K562 (cell line): Measurements from ENCODE around the gene BCCIP. TPM values are rescaled to one million over a fixed set of nuclear protein-coding genes. Genes with fewer than 3 reads are reported as not detected.

ENCODE experiments used
- ATAC-seq: fragments of 200-7000 bp; cut with Tn5 transposase; 3 replicates; pipeline ENCODE4 v1.9.1; 2020; ENCODE audit warnings: moderate library complexity
- BruUV-seq: library from RNA; stranded (reverse); fragments of 400-500 nt; replicated peaks from 2 replicates; lab custom pipeline; 2021; lab: Mats Ljungman, UMichigan
- CTCF ChIA-PET: fragments of 300-600 bp; formaldehyde crosslinking; extraction: SDS; loops from one replicate; lab custom pipeline; 2021; ENCODE audit warnings: low intra/inter-chr PET ratio; lab: Yijun Ruan, JAX
- POLR2A ChIA-PET: fragments of 300-600, 350-650 bp; sonication (Branson Sonifier 250); formaldehyde crosslinking; extraction: SDS; loops from one replicate; lab custom pipeline; 2021; ENCODE audit warnings: antibody characterized with exemption, inconsistent platforms; lab: Yijun Ruan, JAX
- DNase-seq, 4 experiments: peaks; one replicate each; pipeline versions ENCODE4 v3.0.0 to v3.0.0-alpha.2; 2011 to 2018; ENCODE audit warnings: low spot score in 3 of 4, mixed read lengths in 3 of 4; ENCODE audit errors: extremely low read depth in 1 of 4
- FAIRE-seq: peaks from 2 replicates; lab custom pipeline; 2011; peaks lifted over from hg19 to GRCh38; lab: Jason Lieb, UNC
- H2AFZ ChIP-seq: 2 replicates; pipeline ENCODE4 v1.6.0; 2011; ENCODE audit warnings: low read depth, low read length, control low read depth, inconsistent platforms
- H3K27ac ChIP-seq: fragments of 200-600 bp; 3 replicates; pipeline ENCODE4 v1.8.0; 2011; ENCODE audit warnings: low read depth, mild to moderate bottlenecking, control low read depth, inconsistent platforms, low read length, moderate library complexity, mixed read lengths; ENCODE audit errors: extremely low read depth
- H3K27me3 ChIP-seq, 2 experiments: fragments of 300-600 bp in 1 of 2; 2 replicates in 1 of 2; 3 replicates in 1 of 2; pipeline versions ENCODE4 v1.6.0 to v1.8.0; 2011; ENCODE audit warnings: inconsistent platforms in 2 of 2, low read length in 2 of 2, mild to moderate bottlenecking in 1 of 2, mixed read lengths in 1 of 2, moderate library complexity in 1 of 2; ENCODE audit not compliant: control insufficient read depth in 2 of 2, insufficient read depth in 2 of 2
- H3K36me3 ChIP-seq: fragments of 300-600 bp; 3 replicates; pipeline ENCODE4 v1.8.0; 2011; ENCODE audit warnings: mild to moderate bottlenecking, low read length, inconsistent platforms; ENCODE audit not compliant: control insufficient read depth, insufficient read depth
- H3K4me1 ChIP-seq, 2 experiments: fragments of 200-600 bp in 1 of 2; replicated peaks in 1 of 2; 2 replicates in 1 of 2; 3 replicates in 1 of 2; pipeline versions ENCODE4 v1.5.1 to v1.8.0; 2011; ENCODE audit warnings: inconsistent platforms in 2 of 2, low read length in 2 of 2, mild to moderate bottlenecking in 1 of 2, mixed read lengths in 1 of 2, moderate library complexity in 1 of 2; ENCODE audit not compliant: control insufficient read depth in 2 of 2, insufficient read depth in 2 of 2
- H3K4me2 ChIP-seq: 2 replicates; pipeline ENCODE4 v1.6.1; 2011; ENCODE audit warnings: low read length, control low read depth, inconsistent platforms, mixed read lengths; ENCODE audit not compliant: insufficient read depth
- H3K4me3 ChIP-seq: fragments of 200-600 bp; sonication (generic), shearing (Covaris generic); 2 replicates; pipeline ENCODE4 v1.5.1; 2016; ENCODE audit warnings: control low read depth, inconsistent platforms
- H3K79me2 ChIP-seq: fragments of 200-600 bp; 3 replicates; pipeline ENCODE4 v1.8.0; 2011; ENCODE audit warnings: low read length, inconsistent platforms; ENCODE audit not compliant: control insufficient read depth, insufficient read depth
- H3K9ac ChIP-seq, 2 experiments: 2 replicates each; pipeline versions ENCODE4 v1.6.0 to v1.6.1; 2011; ENCODE audit warnings: low read depth in 2 of 2, low read length in 2 of 2, control low read depth in 1 of 2, inconsistent platforms in 1 of 2, mild to moderate bottlenecking in 1 of 2, mixed read lengths in 1 of 2; ENCODE audit not compliant: insufficient read depth in 1 of 2
- H3K9me1 ChIP-seq: one replicate; pipeline ENCODE4 v1.6.0; 2011; ENCODE audit warnings: inconsistent platforms, mild to moderate bottlenecking, low read length, moderate library complexity; ENCODE audit not compliant: control insufficient read depth, insufficient read depth
- H3K9me3 ChIP-seq: replicated peaks from 2 replicates; pipeline ENCODE4 v1.5.1; 2011; ENCODE audit warnings: low read depth, low read length, inconsistent platforms; ENCODE audit not compliant: control insufficient read depth, insufficient read depth
- H4K20me1 ChIP-seq: replicated peaks from 2 replicates; pipeline ENCODE4 v1.6.1; 2011; ENCODE audit warnings: low read length, inconsistent platforms, mixed read lengths; ENCODE audit not compliant: control insufficient read depth, insufficient read depth
- BRF1 ChIP-seq: IDR thresholded peaks from 3 replicates; pipeline ENCODE4 v1.6.1; 2011; ENCODE audit warnings: borderline replicate concordance, mild to moderate bottlenecking; ENCODE audit not compliant: insufficient read length; ENCODE audit errors: extremely low read depth
- HEY1 ChIP-seq: fragments of 250-450 bp; sonication (Bioruptor Pico); IDR thresholded peaks from 2 replicates; pipeline ENCODE4 v1.5.0; 2020; ENCODE audit warnings: mild to moderate bottlenecking, moderate library complexity, borderline replicate concordance
- HMBOX1 ChIP-seq: sonication (generic); IDR thresholded peaks from 2 replicates; pipeline ENCODE4 v1.6.1; 2016
- HNRNPUL1 ChIP-seq: fragments of 200-400 bp; formaldehyde crosslinking; IDR thresholded peaks from 2 replicates; pipeline ENCODE4 v1.6.1; 2017; ENCODE audit warnings: low read length
- NCOA4 ChIP-seq: fragments of 450-650 bp; IDR thresholded peaks from 2 replicates; pipeline ENCODE4 v1.6.1; 2018; ENCODE audit warnings: mild to moderate bottlenecking; ENCODE audit not compliant: partially characterized antibody
- NR2C1 ChIP-seq, 2 experiments: fragments of 450-650 bp; IDR thresholded peaks; 2 replicates each; pipeline ENCODE4 v1.6.1; 2017; ENCODE audit warnings: mild to moderate bottlenecking in 2 of 2, antibody characterized with exemption in 1 of 2, inconsistent platforms in 1 of 2, missing compliant biosample characterization in 1 of 2, missing genetic modification characterization in 1 of 2
- POLR2AphosphoS2 ChIP-seq: IDR thresholded peaks from 2 replicates; pipeline ENCODE4 v1.6.1; 2012; ENCODE audit warnings: low read length, improper control_type of control experiment
- TGIF2 ChIP-seq: sonication (generic); formaldehyde crosslinking; IDR thresholded peaks from 2 replicates; pipeline ENCODE4 v1.8.1; 2022; ENCODE audit warnings: mild to moderate bottlenecking, missing genetic modification reagents, moderate library complexity
- ZKSCAN1 ChIP-seq: fragments of 150-350 bp; IDR thresholded peaks from 2 replicates; pipeline ENCODE4 v1.6.1; 2016; ENCODE audit warnings: low read depth, low read length
- WGBS: fragments of 100-300 bp; shearing (Covaris generic); methylation state at CpG from one replicate; pipeline ENCODE4 v1.1.6; 2016; ENCODE audit warnings: low coverage, mixed read lengths; ENCODE audit not compliant: insufficient coverage; ENCODE audit errors: missing lambda C conversion rate; 5-methylcytosine and 5-hydroxymethylcytosine counted together
- in situ Hi-C: fragments of 300-500 bp; cut with MboI; formaldehyde crosslinking; loops from 4 replicates; pipeline ENCODE4 v1.15.0; 2018; ENCODE audit warnings: inconsistent platforms, mixed read lengths
- intact Hi-C: fragments of 100-400 bp; cut with micrococcal nuclease; formaldehyde crosslinking; loops from 2 replicates; pipeline ENCODE4 v1.14.2; 2022
- polyA plus RNA-seq, 8 experiments: library from polyadenylated mRNA; depleted of rRNA in 4 of 8; stranded (reverse) in 5 of 8; unstranded in 3 of 8; fragments of >200 nt; fragmentation: Nextera tagmentation in 2 of 8; fragmentation: Illumina TruSeq in 1 of 8; extraction: Ambion mirVana in 2 of 8; extraction: Trizol in 1 of 8; gene quantifications; 2 replicates each; pipeline versions ENCODE4 v1.2.1 to v1.2.3, GENCODE V29; 2011 to 2014; ENCODE audit warnings: inconsistent platforms in 1 of 8, missing spikeins in 1 of 8
- total RNA-seq, 7 experiments: library from RNA; depleted of rRNA in 6 of 7; stranded (reverse); fragments of >200 nt in 6 of 7; fragmentation: Illumina TruSeq in 2 of 7; extraction: Trizol in 2 of 7; gene quantifications; 2 replicates each; pipeline versions ENCODE4 v1.2.1 to v1.2.3, GENCODE V29; 2011 to 2021; ENCODE audit warnings: low replicate concordance in 1 of 7
- TF ChIP-seq, protein P1 (sequence below): fragments of 450-650 bp; conservative IDR thresholded peaks from 2 replicates; pipeline ENCODE4 v1.6.1; 2016; ENCODE audit warnings: missing genetic modification characterization, low read depth, mild to moderate bottlenecking, missing compliant biosample characterization, moderate library complexity
- TF ChIP-seq, protein P2 (sequence below): fragments of 450-650 bp; IDR thresholded peaks from 2 replicates; pipeline ENCODE4 v1.6.1; 2016; ENCODE audit warnings: low read depth

Gene BCCIP
- total and polyA plus RNA-seq, 9 of the 15 experiments (the other 6 are each of a cell fraction or from before 2014, with no cell fraction given), result 95.1 to 204 (median 163) TPM

- FAIRE-seq (no peak), DNase-seq (no peak), ATAC-seq (no peak)
- Histone ChIP-seq H3K9me1 (no peaks in the 10 kb centered on the region), H3K4me3 (no peak overlapping the region), H2AFZ (no peak overlapping the region), H3K9me3 (no peaks in the 10 kb centered on the region), H3K4me2 (no peak overlapping the region), H4K20me1 (no peaks in the 10 kb centered on the region), H3K27me3 (no peaks in the 10 kb centered on the region), H3K36me3 (no peaks in the 10 kb centered on the region), H3K9ac (no peak overlapping the region), H3K4me1 (no peaks in the 10 kb centered on the region), H3K27ac (no peak overlapping the region), H3K79me2 (no peaks in the 10 kb centered on the region)
- intact Hi-C loops (no loop called here), in situ Hi-C loops (no loop called here)
- TF ChIP-seq POLR2AphosphoS2 (no peak), NR2C1 (IDR thresholded peaks at IDR 0.05) (no peak), NR2C1 (tag; IDR thresholded peaks at IDR 0.05) (no peak), HEY1 (no peak), TGIF2 (CRISPR knock-in tag) (no peak), HMBOX1 (no peak), HNRNPUL1 (no peak), ZKSCAN1 (no peak), NCOA4 (no peak), BRF1 (no peak)
- TF ChIP-seq, protein P1, sequence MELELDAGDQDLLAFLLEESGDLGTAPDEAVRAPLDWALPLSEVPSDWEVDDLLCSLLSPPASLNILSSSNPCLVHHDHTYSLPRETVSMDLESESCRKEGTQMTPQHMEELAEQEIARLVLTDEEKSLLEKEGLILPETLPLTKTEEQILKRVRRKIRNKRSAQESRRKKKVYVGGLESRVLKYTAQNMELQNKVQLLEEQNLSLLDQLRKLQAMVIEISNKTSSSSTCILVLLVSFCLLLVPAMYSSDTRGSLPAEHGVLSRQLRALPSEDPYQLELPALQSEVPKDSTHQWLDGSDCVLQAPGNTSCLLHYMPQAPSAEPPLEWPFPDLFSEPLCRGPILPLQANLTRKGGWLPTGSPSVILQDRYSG (tag), result no peak
- TF ChIP-seq, protein P2, sequence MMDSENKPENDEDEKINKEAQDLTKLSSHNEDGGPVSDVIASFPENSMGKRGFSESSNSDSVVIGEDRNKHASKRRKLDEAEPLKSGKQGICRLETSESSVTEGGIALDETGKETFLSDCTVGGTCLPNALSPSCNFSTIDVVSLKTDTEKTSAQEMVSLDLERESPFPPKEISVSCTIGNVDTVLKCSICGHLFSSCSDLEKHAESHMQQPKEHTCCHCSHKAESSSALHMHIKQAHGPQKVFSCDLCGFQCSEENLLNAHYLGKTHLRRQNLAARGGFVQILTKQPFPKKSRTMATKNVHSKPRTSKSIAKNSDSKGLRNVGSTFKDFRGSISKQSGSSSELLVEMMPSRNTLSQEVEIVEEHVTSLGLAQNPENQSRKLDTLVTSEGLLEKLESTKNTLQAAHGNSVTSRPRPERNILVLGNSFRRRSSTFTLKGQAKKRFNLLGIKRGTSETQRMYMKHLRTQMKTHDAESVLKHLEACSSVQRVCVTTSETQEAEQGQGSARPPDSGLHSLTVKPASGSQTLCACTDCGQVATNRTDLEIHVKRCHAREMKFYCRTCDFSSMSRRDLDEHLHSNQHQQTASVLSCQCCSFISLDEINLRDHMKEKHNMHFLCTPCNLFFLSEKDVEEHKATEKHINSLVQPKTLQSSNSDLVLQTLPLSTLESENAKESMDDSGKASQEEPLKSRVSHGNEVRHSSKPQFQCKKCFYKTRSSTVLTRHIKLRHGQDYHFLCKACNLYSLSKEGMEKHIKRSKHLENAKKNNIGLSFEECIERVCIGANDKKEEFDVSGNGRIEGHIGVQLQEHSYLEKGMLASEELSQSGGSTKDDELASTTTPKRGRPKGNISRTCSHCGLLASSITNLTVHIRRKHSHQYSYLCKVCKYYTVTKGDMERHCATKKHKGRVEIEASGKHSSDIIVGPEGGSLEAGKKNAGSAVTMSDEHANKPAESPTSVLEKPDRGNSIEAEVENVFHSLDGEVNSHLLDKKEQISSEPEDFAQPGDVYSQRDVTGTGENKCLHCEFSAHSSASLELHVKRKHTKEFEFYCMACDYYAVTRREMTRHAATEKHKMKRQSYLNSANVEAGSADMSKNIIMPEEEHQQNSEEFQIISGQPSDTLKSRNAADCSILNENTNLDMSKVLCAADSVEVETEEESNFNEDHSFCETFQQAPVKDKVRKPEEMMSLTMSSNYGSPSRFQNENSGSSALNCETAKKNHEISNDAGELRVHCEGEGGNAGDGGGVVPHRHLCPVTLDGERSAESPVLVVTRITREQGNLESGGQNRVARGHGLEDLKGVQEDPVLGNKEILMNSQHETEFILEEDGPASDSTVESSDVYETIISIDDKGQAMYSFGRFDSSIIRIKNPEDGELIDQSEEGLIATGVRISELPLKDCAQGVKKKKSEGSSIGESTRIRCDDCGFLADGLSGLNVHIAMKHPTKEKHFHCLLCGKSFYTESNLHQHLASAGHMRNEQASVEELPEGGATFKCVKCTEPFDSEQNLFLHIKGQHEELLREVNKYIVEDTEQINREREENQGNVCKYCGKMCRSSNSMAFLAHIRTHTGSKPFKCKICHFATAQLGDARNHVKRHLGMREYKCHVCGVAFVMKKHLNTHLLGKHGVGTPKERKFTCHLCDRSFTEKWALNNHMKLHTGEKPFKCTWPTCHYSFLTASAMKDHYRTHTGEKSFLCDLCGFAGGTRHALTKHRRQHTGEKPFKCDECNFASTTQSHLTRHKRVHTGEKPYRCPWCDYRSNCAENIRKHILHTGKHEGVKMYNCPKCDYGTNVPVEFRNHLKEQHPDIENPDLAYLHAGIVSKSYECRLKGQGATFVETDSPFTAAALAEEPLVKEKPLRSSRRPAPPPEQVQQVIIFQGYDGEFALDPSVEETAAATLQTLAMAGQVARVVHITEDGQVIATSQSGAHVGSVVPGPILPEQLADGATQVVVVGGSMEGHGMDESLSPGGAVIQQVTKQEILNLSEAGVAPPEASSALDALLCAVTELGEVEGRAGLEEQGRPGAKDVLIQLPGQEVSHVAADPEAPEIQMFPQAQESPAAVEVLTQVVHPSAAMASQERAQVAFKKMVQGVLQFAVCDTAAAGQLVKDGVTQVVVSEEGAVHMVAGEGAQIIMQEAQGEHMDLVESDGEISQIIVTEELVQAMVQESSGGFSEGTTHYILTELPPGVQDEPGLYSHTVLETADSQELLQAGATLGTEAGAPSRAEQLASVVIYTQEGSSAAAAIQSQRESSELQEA, result no peak
- CTCF ChIA-PET, result interaction anchor here (0.8 kb wide), 1 partner anchor 80 kb away, joined by 3 read pairs; no protein-coding TSS in a partner anchor
- POLR2A ChIA-PET, result interaction anchor here (1.2 to 1.3 kb wide), 2 partner anchors 10 to 13 kb away, joined by 3 read pairs; no protein-coding TSS in a partner anchor
- 86% methylated on average over 4 of the region's 7 CpGs for WGBS
- BruUV-seq, result no TSS peak
Observed at GRCh38 chr10:125783408-125783807, 39.9 kb upstream of the BCCIP start.
